ENCODE data around the gene CNGB1.

GRCh38 chr16:58010886-58011285 lies 40.0 kb upstream of the CNGB1 start:
- no peak for TF ChIP-seq CTCF (IDR thresholded peaks at IDR 0.05)
- TF ChIP-seq EP300 (IDR thresholded peaks at IDR 0.05): no peak

All from ovary (tissue), 3 donors.